Measurements from ENCODE around the gene RPTOR. TPM values are rescaled to one million over a fixed set of nuclear protein-coding genes. Genes with fewer than 3 reads are reported as not detected.
"Not testable (repeated sequence)": the region's sequence is repeated elsewhere in the genome, so short reads cannot be mapped to it uniquely, and the experiment has no call there.

Gene RPTOR
- total and polyA plus RNA-seq, 2 experiments from 2014 or later, result 13.2 to 37.9 TPM

DNA sequence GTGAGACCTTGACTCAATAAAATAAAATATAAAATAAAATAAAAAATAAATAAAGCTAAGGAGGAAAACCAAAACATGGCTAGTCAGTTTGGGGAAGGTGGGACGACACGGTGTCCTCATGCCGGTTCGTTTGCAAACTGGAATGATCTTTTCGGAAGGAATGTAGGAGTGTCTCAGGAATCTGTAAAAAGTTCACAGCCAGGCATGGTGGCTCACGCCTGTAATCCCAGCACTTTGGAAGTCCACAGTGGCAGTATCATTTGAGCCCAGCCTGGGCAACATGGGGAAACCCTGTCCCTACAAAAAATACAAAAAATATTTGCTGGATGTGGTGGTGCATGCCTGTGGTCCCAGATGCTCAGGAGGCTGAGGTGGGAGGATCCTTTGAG, 14.7 kb upstream of the RPTOR start:
- DNase-seq (ENCODE audit: low read depth in 1 of 2, low spot score in 1 of 2), result no peak
- TF ChIP-seq, protein P1, sequence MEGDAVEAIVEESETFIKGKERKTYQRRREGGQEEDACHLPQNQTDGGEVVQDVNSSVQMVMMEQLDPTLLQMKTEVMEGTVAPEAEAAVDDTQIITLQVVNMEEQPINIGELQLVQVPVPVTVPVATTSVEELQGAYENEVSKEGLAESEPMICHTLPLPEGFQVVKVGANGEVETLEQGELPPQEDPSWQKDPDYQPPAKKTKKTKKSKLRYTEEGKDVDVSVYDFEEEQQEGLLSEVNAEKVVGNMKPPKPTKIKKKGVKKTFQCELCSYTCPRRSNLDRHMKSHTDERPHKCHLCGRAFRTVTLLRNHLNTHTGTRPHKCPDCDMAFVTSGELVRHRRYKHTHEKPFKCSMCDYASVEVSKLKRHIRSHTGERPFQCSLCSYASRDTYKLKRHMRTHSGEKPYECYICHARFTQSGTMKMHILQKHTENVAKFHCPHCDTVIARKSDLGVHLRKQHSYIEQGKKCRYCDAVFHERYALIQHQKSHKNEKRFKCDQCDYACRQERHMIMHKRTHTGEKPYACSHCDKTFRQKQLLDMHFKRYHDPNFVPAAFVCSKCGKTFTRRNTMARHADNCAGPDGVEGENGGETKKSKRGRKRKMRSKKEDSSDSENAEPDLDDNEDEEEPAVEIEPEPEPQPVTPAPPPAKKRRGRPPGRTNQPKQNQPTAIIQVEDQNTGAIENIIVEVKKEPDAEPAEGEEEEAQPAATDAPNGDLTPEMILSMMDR (IDR thresholded peaks at IDR 0.05; ENCODE audit: low read depth, low read length), result no peak
- Histone ChIP-seq H3K9me3 (ENCODE audit: low read depth) (no peaks in the 10 kb centered on the region), H3K4me3 (no peak overlapping the region), H3K27me3 (no peaks in the 10 kb centered on the region), H3K36me3 (no peaks in the 10 kb centered on the region), H3K4me1 (ENCODE audit: low read depth) (no peaks in the 10 kb centered on the region), H3K27ac (no peak overlapping the region)

GRCh38 chr17:80531400-80531799, 13.2 kb upstream of the RPTOR start:
- H3K27ac ChIP-seq, result no peak overlapping the region
- no peaks in the 10 kb centered on the region for H3K9me3 ChIP-seq (ENCODE audit: low read depth)
- TF ChIP-seq, protein P1 (IDR thresholded peaks at IDR 0.05; ENCODE audit: low read depth, low read length), result no peak
- H3K36me3 ChIP-seq, result no peaks in the 10 kb centered on the region
- no peak for DNase-seq (ENCODE audit: low read depth in 1 of 2, low spot score in 1 of 2)
- H3K27me3 ChIP-seq, result no peaks in the 10 kb centered on the region
- H3K4me3 ChIP-seq, result no peak overlapping the region
- H3K4me1 ChIP-seq (ENCODE audit: low read depth), result no peaks in the 10 kb centered on the region

- not testable (repeated sequence) for H3K4me3 ChIP-seq; H3K4me1 ChIP-seq (ENCODE audit: low read depth); DNase-seq (ENCODE audit: low read depth in 1 of 2, low spot score in 1 of 2); H3K27me3 ChIP-seq; H3K27ac ChIP-seq; H3K36me3 ChIP-seq; H3K9me3 ChIP-seq (ENCODE audit: low read depth)
These were observed 7.3 kb upstream of the RPTOR start for GRCh38 chr17:80537386-80537785.

DNA sequence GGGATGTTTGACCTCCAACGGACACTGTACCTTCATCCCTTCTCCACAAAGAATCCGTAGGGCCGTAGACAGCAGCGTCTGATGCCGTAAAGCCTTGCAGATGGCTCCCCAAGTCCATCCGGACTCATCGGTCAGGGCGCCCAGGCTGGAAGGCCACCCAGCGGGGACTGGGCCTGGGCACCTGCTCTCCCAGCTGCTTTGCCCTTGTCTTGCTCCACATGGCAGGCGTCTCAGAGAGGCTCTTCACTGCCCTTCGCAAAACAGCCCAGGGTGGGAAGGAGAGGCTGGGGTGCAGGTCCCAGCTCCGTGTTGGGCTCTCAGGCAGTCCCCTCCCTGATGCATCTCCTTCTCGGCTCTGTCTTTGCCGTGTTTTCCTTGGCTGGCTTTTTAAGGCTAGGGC, 6.2 kb upstream of the RPTOR start:
- DNase-seq (ENCODE audit: low read depth in 1 of 2, low spot score in 1 of 2), result no peak
- H3K27me3 ChIP-seq, result no peaks in the 10 kb centered on the region
- no peaks in the 10 kb centered on the region for H3K36me3 ChIP-seq
- TF ChIP-seq, protein P1 (IDR thresholded peaks at IDR 0.05; ENCODE audit: low read depth, low read length), result no peak
- no peaks in the 10 kb centered on the region for H3K4me1 ChIP-seq (ENCODE audit: low read depth)
- H3K4me3 ChIP-seq, result no peak overlapping the region
- no peak overlapping the region for H3K27ac ChIP-seq
- no peaks in the 10 kb centered on the region for H3K9me3 ChIP-seq (ENCODE audit: low read depth)

DNA sequence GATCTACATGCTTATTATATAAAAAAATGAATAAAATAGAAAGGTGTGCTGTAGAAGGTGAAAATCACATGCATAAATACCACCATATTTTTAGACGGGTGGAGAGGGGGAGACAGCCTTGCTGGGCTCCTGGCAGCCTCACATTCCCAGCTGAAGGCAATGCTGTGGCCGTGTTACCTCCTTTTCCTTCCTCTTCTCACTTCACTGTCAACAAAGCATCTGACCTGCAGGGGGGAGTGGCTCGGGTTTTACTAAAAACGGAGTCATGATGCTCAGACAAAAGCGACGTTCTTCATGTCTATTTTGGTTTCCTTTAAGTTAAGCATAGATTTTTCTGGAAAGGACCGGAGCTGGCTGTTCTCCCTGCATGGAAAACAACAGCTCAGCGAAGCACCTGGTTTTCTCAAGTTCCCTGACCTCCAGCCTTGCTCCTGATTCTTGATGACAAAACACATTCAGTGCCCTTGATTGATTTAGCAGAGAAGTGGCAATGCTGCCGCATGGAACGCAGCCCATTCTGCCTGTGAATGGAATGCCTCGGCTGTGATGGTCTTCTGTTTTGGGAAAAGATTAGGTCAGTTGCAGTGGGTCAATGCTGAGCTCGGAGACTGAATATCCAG, 5.5 kb upstream of the RPTOR start:
- no peaks in the 10 kb centered on the region for H3K36me3 ChIP-seq
- H3K9me3 ChIP-seq (ENCODE audit: low read depth), result no peaks in the 10 kb centered on the region
- no peaks in the 10 kb centered on the region for H3K4me1 ChIP-seq (ENCODE audit: low read depth)
- no peak for DNase-seq (ENCODE audit: low read depth in 1 of 2, low spot score in 1 of 2)
- no peak overlapping the region for H3K4me3 ChIP-seq
- no peak overlapping the region for H3K27ac ChIP-seq
- TF ChIP-seq, protein P1 (IDR thresholded peaks at IDR 0.05; ENCODE audit: low read depth, low read length), result no peak
- no peaks in the 10 kb centered on the region for H3K27me3 ChIP-seq

DNA sequence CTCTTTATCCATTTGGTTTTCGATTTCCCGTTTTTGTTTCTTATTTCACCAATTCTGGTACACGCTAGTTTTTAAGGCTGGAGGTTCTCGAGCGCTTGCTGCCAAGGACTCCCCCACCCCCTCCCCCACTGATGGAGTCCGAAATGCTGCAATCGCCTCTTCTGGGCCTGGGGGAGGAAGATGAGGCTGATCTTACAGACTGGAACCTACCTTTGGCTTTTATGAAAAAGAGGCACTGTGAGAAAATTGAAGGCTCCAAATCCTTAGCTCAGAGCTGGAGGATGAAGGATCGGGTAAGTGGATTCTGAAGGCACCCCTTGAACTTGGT, 825 bp downstream of the RPTOR start:
- Histone ChIP-seq H3K4me1 (ENCODE audit: low read depth) (peaks cover 14% of the 10 kb centered on the region), H3K27me3 (no peaks in the 10 kb centered on the region), H3K9me3 (ENCODE audit: low read depth) (no peaks in the 10 kb centered on the region), H3K36me3 (no peaks in the 10 kb centered on the region), H3K4me3 (peak overlapping the region; percentile 86), H3K27ac (peak overlapping the region; percentile 92)
- peak in 1 of 2 donors; percentile 27 for DNase-seq (ENCODE audit: low read depth in 1 of 2, low spot score in 1 of 2)
- TF ChIP-seq, protein P1 (IDR thresholded peaks at IDR 0.05; ENCODE audit: low read depth, low read length), result no peak

Measured in cardiac muscle cell (in vitro differentiated cells and primary cell).